ENCODE measurements around the gene LRBA.

- TF ChIP-seq CTCF (conservative IDR thresholded peaks at IDR 0.05 in 1 of 2, IDR thresholded peaks at IDR 0.05 in 1 of 2; ENCODE audit: low read depth in 1 of 2, low read length in 2 of 2), result no peak
- no peak for TF ChIP-seq EZH2 (IDR thresholded peaks at IDR 0.05; ENCODE audit: low read length, missing control alignments)
Observed at GRCh38 chr4:150381036-150381435, 634.0 kb downstream of the LRBA start.

Measured in fibroblast of lung (primary cell).